ENCODE data around the gene DBN1.

GRCh38 chr5:177487144-177487543, 13.7 kb upstream of the DBN1 start:
- TF ChIP-seq CTCF (IDR thresholded peaks at IDR 0.05): no peak
- no peak for TF ChIP-seq POLR2AphosphoS5 (IDR thresholded peaks at IDR 0.05)
- no peak for TF ChIP-seq EP300 (IDR thresholded peaks at IDR 0.05; ENCODE audit: low read depth)
- no peak for TF ChIP-seq POLR2A (IDR thresholded peaks at IDR 0.05)

All from transverse colon (tissue), 4 donors.